GM18526 (cell line): ENCODE measurements around the gene NRXN3.

Experiments used
- POLR2A ChIP-seq: IDR thresholded peaks from 3 replicates; pipeline ENCODE4 v1.6.1; 2011; ENCODE audit not compliant: insufficient read length; ENCODE audit errors: extremely low read depth

Gene NRXN3

DNA sequence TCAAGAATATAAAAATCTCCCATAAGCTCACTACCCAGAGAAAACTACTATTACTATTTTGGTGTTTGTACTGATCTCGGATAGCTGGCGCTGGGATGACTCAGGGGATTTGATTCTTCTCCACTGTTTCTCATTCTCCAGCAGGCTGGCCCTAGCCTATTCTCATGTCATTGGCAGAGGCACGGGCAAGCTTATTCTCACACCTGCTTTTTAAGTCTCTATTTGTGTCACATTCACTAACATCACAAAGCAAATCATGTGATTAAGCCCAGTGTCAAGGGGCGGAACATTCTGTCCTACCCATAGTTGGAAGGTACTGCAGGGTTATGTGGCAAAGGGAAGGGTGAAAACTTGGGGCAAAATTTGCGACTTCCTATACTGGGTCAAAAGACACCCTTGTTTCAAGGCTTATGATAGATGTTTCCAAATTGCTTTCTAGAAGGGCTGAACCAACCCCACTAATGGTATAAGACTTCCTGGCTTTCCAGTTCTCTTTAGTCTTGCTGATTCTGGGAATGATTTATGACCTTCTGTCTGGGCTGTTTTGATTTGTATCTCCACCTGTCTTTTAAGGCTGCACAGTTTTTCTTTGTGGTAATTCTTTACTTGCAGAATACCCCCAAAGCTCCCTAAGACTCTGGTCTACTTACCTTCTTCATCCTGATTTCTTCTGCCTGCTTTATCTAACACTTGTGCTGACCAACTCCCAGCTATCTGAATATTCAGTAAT is 406.4 kb downstream of the NRXN3 start:
- TF ChIP-seq POLR2A: no peak

DNA sequence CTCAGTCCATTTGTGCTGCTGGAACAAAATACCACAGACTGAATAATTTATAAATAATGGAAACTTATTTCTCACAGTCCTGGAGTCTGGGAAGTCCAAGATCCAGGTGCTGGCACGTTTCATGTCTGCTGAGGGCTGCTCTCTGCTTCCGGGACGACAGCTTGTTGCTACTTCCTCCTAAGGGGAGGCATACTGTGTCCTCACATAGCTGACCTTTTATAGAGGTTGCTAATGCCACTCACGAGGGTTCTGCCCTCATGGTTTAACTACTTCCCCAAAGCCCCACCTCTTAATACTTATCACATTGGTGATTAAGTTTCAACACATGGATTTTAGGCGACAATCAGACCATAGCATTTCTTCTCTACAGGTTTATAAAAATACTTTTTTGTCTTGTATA is 411.1 kb downstream of the NRXN3 start:
- TF ChIP-seq POLR2A: no peak

DNA sequence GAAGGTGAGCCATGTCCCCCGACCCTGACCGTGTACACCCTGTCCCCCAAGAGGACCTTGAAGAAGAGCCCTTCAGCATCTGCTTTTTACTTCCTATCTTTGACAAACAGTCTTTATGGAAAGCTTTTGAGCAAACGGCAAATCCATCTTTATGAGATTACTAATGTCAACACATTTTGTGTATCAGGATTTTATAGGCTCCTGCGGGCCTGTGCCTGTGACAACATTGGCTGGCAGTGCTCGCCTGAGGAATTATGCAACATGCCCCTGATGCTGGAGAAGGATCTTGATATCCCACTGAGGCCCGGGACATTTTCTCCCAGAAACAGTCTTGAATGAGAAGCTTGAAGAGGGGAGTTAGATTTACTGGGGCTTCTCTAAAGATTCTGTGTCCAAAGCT is 416.5 kb downstream of the NRXN3 start:
- TF ChIP-seq POLR2A: no peak

DNA sequence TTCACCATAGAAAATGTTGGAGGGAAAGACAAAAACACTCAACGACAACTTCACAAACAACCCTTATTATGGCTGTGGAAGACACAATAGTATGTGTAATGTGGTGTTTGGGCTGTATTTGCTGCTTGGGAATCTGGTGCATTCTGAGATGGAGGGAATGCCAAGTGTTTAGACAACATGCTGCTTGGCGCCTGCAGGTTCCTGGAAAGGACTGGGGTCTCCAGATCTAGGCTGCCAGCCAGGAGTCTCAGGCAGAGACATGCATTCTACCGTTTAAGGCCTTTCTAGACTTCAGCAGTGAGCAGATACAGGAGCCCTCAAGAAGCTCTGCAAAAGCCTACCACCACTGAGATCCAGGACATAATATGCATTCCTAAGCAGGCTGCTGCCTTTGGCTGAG is 418.7 kb downstream of the NRXN3 start:
- no peak for TF ChIP-seq POLR2A

DNA sequence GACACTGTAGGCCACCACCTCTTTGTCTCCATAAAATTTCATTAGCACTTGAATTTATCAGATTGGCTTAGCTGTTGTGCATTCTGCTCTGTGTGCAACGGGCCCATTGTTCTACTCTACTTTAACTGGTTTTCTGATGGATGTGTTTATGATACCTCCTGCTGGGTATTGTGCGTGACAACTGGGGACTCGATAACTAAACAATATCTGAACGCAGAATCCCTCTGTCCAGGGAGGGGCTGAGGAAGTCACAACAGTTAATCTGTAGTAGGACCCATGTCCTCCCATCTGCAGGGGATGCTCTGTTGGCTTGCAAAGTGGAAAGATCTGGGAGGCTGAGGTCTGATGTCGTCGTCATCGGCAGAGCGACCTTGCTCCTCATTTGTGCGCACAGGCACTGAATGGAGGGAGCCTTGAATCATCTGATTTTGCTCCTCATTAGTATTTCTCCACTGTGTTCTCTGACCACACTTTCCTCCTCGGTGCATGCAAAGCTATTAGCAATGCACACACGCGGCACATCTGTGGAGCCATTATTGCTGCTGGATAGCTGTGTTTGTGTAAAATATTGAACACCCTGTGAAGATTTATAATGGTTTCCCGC is 422.5 kb downstream of the NRXN3 start:
- no peak for TF ChIP-seq POLR2A

DNA sequence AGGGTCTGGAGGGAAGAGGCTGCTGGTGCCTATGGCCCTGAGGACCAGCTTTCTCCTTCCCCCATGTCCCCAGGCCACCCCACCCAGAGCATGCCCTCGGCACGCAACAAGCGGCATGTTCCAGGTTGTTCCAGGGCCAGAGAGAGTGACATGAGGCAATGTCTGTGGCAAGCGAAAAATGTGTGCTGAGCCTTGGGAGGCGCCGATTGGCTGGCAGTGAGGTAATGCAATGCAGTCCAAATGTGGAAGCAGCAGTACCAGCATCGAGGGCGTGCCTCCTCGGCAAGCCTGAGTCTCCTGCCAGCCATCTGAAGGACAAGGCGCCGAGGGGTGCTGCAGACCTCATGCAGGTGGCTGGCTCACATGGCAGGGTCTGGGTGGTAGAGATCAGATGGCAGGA is 423.8 kb downstream of the NRXN3 start:
- TF ChIP-seq POLR2A: no peak

DNA sequence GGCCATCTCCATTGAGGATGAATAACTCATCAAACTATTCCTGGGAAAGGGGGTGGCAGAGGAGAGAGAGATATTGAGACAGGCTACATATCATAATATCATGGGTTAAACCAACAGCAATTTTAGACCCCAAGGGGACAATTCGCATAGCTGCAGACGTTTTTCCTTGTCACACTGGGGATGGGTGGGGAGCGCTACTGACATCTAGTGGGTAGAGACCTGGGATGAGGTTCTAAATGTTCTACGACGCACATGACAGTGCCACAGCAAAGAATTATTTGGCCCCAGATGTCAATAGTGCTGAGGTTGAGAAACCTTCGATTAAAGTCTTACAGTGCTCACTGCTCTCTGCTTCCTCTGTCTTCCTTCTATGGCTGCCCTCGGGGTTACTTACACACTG is 425.6 kb downstream of the NRXN3 start:
- TF ChIP-seq POLR2A: no peak

DNA sequence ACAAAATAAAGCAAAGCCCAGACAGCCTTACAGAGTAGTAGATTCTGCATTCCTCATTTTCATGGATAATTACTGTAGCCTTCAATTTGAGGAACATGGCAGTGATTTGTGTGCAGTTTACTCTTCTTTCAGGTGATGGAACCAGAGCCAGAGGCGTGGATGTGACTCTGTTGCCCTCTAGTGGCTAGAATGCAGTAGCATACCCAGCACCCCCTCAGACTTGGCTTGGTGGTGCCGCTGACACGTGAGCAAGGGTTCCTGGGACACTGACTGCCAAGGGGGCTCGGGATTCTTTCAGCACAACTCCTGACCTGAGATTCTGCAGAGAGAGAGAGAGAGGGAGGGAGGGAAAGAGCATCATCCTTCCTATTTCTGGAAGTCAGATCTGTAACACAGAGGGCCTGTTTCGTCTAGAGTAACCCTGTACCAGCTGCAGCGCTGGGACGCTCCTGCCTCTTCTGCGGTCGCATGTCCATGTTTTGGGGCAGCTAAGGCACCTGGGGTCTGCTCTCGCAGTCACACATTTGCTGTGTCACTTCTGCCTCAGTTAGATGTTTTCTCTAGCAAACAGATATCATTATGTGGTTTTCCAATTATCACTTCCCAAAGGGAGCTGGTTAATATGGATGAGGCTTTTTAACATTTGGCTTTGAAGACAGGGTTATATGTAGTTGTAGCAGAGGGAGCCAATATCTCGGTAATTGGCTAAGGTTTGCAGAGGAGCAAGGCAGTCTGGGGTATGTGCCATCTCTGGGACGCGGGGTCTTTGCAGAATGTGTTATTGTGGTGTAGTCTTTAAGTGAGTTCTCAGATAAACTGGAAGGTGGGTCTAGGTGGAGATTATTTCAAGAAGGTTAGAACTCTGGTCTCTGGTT is 428.1 kb downstream of the NRXN3 start:
- no peak for TF ChIP-seq POLR2A

DNA sequence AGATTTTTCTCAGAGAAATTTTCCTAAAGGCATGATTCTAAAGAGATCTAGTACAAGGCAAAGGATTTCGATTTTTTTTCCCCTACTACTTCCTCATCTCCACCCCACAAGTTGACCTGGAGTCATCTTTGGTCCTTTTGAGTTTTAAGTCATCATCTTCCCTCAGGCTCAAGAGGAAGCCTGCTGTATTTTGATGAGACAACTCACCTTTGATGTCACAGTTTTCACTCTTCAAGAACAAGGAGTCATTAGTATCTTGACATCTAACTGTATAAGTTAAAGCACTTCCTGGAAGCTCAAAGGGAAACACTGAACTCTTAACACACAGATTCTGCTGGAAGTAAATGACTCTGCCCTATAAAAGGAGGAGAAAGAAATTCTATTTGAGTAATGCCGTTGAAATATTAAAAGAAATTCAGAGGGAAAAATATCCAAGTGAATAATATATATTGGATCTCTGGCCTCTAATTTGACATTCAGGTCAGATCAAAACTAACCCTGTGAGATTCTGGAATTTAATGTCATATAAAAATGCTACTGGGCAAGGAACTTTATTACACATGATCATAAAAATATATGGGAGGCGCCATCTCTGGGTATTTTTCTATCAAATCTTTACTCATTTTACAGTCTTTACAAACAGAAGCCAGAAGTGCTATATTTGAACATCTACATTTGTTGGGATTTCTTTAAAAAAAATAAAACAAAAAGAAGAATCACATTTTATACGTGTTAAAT is 435.0 kb downstream of the NRXN3 start:
- no peak for TF ChIP-seq POLR2A

DNA sequence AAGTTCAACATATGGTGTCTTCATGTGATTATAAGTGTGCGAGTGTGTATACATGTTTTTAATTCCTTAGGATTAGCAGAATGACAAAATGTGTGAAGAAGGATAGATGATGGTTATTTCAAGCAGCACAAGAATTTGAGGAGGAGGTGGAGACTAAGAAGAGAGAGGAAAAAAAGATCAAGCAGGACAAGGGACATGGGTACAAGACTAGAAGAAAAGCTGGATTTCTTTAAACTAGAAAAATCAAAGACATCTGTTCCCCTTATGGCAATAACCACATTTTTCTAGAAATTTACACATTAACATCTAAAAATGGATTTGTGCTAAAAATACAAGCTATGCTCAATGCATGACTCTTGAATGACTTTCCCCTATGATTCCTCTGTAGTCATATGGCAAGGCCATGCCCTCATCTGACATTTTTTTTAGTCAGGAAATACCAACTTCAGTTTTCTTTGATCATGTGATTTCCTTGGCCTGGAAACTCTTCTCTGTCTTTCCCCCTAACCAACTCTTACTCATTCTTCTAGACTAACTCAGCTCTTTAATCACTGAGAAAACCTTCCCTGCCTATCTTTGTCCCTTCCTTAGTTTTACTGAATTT is 435.8 kb downstream of the NRXN3 start:
- no peak for TF ChIP-seq POLR2A

DNA sequence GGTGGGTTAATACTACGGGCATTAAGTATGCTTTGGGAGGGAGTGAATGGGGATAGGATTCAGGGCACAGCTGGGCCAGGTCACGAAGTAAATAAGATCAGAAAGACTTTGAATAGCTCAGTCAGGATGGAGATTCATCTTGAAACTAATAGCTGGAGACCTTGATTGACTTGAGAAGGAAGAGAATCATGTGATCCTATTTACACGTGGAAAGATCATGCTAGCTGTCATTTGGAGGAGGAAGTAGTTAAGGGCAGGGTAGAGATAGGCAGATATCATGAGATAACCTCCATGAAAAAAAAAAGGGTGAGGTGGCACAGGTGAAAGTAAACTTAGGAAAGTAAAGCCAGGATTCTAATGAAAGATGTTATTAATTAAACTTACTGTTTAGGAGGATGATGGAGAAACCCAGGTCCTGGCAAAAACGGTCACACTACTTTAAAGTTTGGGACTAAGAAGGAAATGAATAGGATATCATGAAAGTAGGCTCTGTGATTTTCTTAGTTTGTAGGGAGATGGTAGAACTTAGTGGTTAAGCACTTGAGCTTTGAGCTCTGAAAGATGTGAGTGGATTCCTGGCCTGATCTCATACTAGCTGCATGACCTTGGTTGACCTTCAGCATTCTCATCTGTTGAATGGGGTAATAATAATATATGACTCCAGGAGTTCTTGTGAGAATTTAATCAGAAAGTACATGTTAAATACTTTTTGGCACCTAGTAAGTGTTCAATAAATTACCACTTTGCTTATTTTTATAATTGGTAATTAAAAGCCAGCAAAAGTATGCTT is 439.0 kb downstream of the NRXN3 start:
- TF ChIP-seq POLR2A: no peak

DNA sequence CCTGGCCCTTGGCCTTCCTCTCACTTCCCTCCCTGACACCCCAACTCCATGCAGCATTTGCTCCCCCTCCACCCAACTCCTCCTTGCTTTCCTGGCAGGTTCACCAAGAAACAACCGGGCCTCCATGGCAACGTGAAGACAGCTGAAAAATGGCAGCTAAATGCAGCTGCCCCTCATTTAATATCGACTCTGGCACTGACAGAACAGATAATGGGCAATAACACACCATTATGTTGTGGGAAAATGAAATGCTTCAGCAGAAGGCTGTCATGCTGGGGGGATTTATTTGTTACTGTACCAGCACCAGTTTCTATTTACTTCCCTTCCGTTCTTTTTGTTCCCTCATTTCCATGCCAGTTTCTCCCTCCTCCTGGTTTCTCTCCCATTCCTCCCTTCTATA is 440.8 kb downstream of the NRXN3 start:
- TF ChIP-seq POLR2A: no peak

DNA sequence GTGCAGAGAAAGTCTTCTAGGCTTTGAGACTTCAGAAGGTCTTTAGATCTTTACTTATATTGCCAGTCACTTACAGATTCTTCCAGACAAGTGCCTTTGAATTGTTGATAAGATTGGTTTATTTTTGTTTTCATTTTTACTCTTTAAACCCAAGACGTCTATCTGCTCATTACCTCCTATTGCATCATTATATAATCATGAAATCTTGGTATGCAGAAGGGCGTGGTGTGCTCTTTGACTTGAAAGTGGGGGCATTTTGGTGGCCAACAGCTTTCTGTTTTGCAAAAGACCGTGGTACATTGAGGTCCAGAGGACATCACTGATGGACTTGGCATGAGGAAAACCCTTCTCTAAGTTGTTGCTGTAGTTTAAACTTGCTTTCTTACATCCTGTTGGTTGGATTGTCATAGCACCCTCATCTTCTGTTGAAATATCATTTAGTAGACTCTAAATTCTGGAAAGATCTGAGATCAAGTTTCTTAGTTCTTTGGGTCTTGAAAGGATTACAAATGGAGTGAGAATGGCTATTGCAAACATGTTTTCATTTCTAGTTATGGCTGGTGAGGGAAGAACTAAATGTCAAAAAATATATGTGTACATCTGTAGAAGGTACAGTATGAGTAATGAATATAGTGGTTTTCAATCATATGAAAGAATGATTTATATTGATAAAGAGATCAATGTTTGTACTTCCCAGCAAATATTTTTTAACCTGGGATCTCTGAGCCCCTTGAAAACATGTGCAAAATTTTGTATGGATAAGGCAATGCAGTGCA is 441.8 kb downstream of the NRXN3 start:
- TF ChIP-seq POLR2A: no peak

DNA sequence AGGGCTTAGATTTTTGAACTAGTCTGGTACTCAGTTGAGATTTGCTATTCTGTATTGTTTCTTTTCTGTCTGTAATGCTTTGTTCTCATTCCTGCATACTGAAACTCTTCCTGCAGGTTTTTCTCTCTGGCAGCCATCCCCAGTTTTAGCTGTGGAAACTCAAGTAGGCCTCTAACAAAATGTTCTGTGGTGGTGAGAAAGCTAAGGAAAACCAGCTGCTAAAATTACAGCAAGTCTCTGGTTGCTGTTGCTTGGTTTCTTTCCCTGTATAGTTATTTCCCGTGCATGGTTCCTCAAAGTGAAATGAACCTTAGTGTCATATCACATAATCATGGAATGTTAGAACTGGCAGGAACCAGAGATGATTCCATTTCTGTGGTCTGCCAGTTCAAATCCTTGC is 442.5 kb downstream of the NRXN3 start:
- TF ChIP-seq POLR2A: no peak

DNA sequence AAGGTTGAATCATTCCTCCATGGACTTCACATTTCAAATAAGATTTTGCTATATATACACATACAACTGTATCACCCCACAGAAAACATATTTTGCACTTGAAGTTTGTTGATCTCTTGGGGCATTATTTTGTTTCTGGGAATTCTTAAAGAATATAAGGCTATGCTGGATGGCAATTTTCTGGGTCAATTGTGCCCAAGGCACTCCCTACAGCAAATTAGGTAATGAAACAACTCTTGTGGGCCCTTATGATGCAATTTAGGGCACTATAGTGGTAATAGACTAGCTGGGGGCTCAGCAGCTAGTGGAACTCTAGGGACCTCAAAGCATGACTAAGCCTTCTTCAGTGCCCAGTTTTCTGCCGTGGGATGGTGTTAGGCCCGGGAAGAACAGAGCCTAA is 444.4 kb downstream of the NRXN3 start:
- TF ChIP-seq POLR2A: no peak
